Muscle of leg (tissue), 11 donors: ENCODE results near the gene HSPB7. TPM values are rescaled to one million over a fixed set of nuclear protein-coding genes. Genes with fewer than 3 reads are reported as not detected.
A peak's percentile ranks its signal among the peaks of the same experiment; 100 is the strongest.
"Not testable (repeated sequence)": the region's sequence is repeated elsewhere in the genome, so short reads cannot be mapped to it uniquely, and the experiment has no call there.

Experiments used
- DNase-seq: peaks from one replicate; pipeline ENCODE4 v3.0.0; 2013
- H3K27ac ChIP-seq: one replicate; pipeline ENCODE4 v1.5.1; 2013; ENCODE audit warnings: mild to moderate bottlenecking, low read length, control low read depth
- H3K27me3 ChIP-seq: one replicate; pipeline ENCODE4 v1.6.1; 2013; ENCODE audit warnings: low read length; ENCODE audit not compliant: control insufficient read depth, insufficient read depth
- H3K36me3 ChIP-seq: one replicate; pipeline ENCODE4 v1.6.1; 2013; ENCODE audit warnings: low read length; ENCODE audit not compliant: control insufficient read depth, insufficient read depth
- H3K4me1 ChIP-seq: one replicate; pipeline ENCODE4 v1.6.1; 2013; ENCODE audit warnings: low read length; ENCODE audit not compliant: control insufficient read depth, insufficient read depth
- H3K4me3 ChIP-seq: one replicate; pipeline ENCODE4 v1.5.1; 2013; ENCODE audit warnings: low read length, control low read depth
- H3K9me3 ChIP-seq: replicated peaks from 2 replicates; pipeline ENCODE4 v1.6.1; 2013; ENCODE audit warnings: low read depth, low read length; ENCODE audit not compliant: control insufficient read depth
- WGBS: methylation state at CpG from one replicate; pipeline ENCODE4 v1.1.5; 2013; ENCODE audit warnings: missing lambda C conversion rate; ENCODE audit not compliant: insufficient coverage; 5-methylcytosine and 5-hydroxymethylcytosine counted together
- polyA plus RNA-seq, 8 donors: library from polyadenylated mRNA; unstranded; fragments of 120-200 nt; gene quantifications; one replicate each; pipeline versions ENCODE4 v1.2.1 to v1.2.3, GENCODE V29; 2013; ENCODE audit warnings: inconsistent platforms in 1 of 8, low replicate concordance in 1 of 8; ENCODE audit not compliant: insufficient read length in 8 of 8, insufficient read depth in 1 of 8
- total RNA-seq: library from RNA; stranded (reverse); fragments of 120-200 nt; gene quantifications from one replicate; pipeline ENCODE4 v1.2.4, GENCODE V29; 2013

The HSPB7 gene
- total and polyA plus RNA-seq, 9 donors = 39.5 to 165 (median 136) TPM

DNA sequence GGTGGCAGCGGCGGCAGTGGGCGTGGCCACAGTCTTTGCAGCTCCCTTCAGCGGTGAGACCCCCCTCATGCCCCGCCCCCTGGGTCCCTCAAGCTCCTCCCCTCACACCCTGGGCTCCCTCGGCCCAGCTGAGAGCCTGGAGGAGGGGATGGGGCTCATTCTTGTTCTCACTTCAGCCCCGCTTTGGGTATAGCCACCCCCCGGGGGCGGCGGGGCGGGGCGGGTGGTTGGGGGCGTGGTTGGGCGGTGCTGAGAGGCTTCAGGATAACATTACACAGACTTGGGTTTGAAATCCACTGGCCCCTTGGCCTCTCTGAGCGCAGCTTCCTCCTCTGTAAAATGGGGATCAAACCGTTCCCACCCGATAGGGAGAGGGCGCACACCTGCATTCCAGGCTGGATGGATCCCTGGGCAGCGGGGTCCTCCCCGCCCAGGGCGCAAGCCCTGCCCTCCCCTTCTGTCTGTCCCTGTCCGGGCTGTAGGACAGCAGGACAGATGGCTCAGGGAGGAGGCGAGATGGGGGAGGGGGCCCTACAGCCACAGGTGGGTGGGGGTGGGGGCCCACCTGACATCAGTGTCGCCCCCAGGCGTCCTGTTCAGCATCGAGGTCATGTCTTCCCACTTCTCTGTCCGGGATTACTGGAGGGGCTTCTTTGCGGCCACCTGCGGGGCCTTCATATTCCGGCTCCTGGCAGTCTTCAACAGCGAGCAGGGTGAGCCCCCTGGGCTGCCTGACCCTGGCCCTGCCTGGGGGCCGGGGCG is 9.1 kb upstream of the HSPB7 start:
- Histone ChIP-seq H3K36me3 (no peaks in the 10 kb centered on the region), H3K27me3 (peaks cover 33% of the 10 kb centered on the region), H3K4me3 (no peak overlapping the region), H3K4me1 (peaks cover 15% of the 10 kb centered on the region), H3K9me3 (no peaks in the 10 kb centered on the region), H3K27ac (no peak overlapping the region)
- no peak for DNase-seq
- 14% methylated on average over 16 of the region's 33 CpGs for WGBS

DNA sequence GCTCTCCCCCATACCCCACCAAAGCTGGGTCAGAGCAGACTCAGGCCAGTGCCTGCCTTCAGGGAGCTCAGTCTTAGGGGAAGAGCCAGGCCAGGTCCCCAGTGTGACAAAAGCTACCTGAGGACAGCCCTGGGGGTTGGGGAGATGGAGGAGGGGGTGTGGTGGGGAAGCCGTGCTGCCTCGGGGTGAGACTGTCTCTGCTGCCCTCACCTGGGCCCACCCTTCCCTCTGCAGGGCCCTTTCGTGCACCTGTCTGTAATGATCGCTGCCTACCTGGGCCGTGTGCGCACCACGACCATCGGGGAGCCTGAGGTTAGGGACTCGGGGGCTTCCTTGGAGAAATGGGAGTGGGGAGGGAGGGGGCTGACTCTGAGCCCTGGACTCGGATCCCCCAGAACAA is 8.5 kb upstream of the HSPB7 start:
- H3K36me3 ChIP-seq, H3K9me3 ChIP-seq, H3K27ac ChIP-seq, DNase-seq, H3K4me3 ChIP-seq: not testable (repeated sequence)
- peaks cover 21% of the 10 kb centered on the region for H3K4me1 ChIP-seq
- WGBS = no CpG with 5 or more reads among the region's 10 CpGs
- H3K27me3 ChIP-seq = peaks cover 37% of the 10 kb centered on the region

DNA sequence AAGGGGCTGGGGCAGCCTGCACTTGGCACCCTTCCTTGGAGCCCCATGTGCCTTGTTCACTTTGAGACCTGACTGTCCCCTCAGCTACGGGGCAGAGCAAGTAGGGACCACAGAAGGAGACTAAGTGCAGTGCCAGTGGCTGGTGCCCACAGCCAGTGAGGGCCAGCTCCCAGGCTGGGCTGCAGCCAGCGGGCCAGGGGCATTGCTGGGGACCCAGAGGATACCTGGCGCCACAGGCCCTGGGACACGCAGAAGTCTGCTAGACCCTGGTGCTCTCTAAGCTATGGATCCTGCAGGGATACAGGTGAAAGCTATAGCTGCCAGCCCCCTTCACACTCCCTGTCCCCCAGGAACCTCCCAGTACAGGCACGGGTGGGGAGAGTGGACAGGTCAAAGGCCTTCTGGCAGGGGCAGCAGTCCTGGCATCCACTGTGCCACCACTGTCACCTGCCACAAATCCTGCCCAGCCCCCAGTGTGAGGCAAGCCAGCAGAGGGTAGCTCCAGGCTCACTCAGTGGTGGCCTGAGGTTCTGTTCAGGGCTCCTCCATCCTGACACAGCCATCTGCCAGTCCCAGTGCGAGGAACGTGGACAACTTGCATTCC is 5.3 kb upstream of the HSPB7 start:
- WGBS = 67% methylated on average over 6 of the region's 7 CpGs
- peaks cover 47% of the 10 kb centered on the region for H3K4me1 ChIP-seq
- no peaks in the 10 kb centered on the region for H3K9me3 ChIP-seq
- DNase-seq = no peak
- no peak overlapping the region for H3K27ac ChIP-seq
- H3K36me3 ChIP-seq = no peaks in the 10 kb centered on the region
- H3K27me3 ChIP-seq = peaks cover 38% of the 10 kb centered on the region
- H3K4me3 ChIP-seq = no peak overlapping the region

DNA sequence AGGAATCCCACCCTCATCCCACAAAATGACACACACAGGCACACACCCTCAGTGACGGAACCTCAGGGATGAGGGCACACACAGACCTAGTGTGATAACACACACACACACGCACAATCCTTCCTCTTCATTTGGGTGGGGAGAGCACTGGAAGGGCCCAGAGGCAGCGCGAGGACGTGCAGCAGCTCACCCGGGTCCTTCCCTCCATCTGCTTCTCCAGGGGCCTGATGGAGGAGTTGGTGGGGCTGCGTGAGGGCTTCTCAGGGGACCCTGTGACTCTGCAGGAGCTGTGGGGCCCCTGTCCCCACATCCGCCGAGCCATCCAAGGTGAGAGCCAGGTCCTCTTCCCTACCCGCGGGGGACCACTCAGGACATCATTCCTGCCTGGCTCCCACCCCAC is 4.5 kb upstream of the HSPB7 start:
- no peak overlapping the region for H3K4me3 ChIP-seq
- no peaks in the 10 kb centered on the region for H3K36me3 ChIP-seq
- H3K27ac ChIP-seq = no peak overlapping the region
- peaks cover 55% of the 10 kb centered on the region for H3K4me1 ChIP-seq
- H3K27me3 ChIP-seq = peaks cover 32% of the 10 kb centered on the region
- no peak for DNase-seq
- WGBS = 67% methylated on average over 2 of the region's 11 CpGs
- no peaks in the 10 kb centered on the region for H3K9me3 ChIP-seq

DNA sequence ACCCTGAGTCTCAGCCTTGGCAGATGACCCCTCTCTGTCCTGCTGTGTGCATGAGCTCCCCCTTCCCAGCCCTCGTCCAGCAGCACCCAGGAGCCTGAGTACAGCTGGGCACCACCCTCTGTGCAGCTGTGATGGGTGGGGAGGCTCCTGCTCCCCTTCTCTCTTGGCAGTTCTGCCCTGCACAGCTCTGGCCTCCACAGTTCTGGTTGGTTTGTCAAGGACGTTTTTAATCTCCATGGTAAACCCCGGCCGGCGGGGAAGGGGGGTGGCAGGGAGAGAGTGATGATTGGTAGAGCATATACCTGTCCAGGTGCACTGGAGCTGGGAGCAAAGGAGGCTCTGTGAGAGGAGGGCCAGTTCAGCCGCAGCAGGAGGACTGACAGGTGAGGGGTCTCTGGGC is 3.8 kb upstream of the HSPB7 start, which contains the start of gene CLCNKA:
TSS of gene CLCNKA (plus strand) at position 356 of the 400 bp plus-strand sequence. CDS start 584 bp downstream, outside the sequence.
- Histone ChIP-seq H3K27ac (no peak within 1 kb of the TSS), H3K27me3 (peaks cover 26% of the 10 kb centered on the region)

DNA sequence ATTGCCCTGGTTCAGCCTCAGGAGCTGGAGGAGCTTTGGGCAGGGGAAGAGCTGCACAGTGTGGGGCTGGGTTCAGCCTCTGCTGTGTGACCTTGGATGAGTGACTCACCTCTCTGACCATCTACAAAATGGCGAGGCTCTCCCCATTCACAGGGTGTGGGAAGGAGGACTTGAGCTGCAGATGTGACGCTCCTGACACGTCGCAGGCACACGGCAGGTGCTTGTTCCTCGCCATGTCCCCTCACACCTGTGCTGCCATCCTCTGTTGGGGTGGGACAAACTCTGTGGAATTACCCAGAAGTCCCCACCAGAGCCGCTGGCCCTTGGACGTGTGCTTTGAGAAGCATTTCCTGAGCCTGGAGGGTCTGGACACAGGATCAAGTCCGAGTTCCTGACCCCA is 3.0 kb upstream of the HSPB7 start:
- not testable (repeated sequence) for H3K27ac ChIP-seq

More for the DNA sequence above, 3.8 kb upstream of the HSPB7 start, which contains the start of gene CLCNKA:
- no peak for DNase-seq
- H3K4me3 ChIP-seq = no peak within 1 kb of the TSS
- peaks cover 55% of the 10 kb centered on the region for H3K4me1 ChIP-seq
- H3K36me3 ChIP-seq = no peaks in the 10 kb centered on the region
- H3K9me3 ChIP-seq = no peaks in the 10 kb centered on the region
- 44% methylated on average over 5 of the region's 6 CpGs for WGBS

DNA sequence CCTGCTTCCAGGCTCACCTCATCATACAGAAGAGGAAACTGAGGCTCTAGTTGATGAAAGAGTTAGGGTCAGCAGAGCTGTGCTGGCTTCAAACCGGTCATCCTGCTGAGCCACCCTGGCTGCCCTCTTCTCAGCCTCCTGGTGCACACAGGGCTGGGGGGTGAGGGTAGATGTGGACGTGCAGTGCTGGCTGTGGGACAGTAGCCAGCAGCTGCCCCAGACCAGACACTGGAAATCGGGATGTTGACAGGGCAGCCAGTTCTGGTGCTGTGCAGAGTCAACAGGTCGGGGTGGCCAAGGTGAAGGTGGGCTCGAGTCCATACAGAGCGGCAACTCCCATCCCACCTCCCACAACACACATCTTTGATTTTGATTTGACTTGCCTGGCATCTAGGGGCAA is 2.5 kb upstream of the HSPB7 start:
- no peaks in the 10 kb centered on the region for H3K9me3 ChIP-seq
- peaks cover 67% of the 10 kb centered on the region for H3K4me1 ChIP-seq
- WGBS = 92% methylated on average over 2 of the region's 6 CpGs
- H3K27ac ChIP-seq = peak overlapping the region; percentile 97
- no peak for DNase-seq
- H3K36me3 ChIP-seq = peaks cover 4% of the 10 kb centered on the region
- no peak overlapping the region for H3K4me3 ChIP-seq
- H3K27me3 ChIP-seq = peaks cover 26% of the 10 kb centered on the region

More for the DNA sequence above, 3.0 kb upstream of the HSPB7 start:
- not testable (repeated sequence) for H3K9me3 ChIP-seq, H3K36me3 ChIP-seq, DNase-seq, H3K4me3 ChIP-seq
- Histone ChIP-seq H3K4me1 (peaks cover 62% of the 10 kb centered on the region), H3K27me3 (peaks cover 26% of the 10 kb centered on the region)
- 70% methylated on average over 4 of the region's 9 CpGs for WGBS

DNA sequence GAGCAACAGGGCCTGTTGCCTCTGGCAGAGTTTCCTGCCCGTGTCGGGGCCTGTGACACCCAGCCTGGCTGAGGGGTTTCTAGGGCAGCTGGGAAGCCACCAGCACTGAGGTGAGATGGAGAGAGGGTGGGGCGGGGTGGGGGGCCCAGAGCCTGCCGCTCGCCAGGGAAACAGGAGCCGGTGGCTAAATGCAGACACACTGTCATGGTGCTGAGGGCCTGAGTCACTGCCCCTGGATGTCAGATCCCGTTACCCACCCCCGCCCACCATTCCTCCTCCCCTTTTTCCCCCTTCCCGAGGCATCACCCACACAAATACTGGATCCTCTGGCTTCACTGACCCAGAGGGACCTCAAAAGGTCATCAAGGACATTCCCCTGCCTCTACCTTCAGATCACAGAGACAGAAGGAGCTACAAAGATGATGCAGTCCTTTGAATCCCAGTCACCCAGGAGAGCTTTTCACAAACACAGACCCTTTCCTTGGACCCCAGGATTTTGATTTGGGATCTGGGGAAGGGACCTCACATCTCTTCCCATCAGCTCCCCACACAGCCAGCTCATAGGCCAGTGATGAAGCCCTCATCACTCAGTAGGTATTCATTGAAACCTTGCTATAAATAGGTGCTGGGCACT is 1.9 kb upstream of the HSPB7 start:
- Histone ChIP-seq H3K27me3 (peaks cover 23% of the 10 kb centered on the region), H3K36me3 (peaks cover 8% of the 10 kb centered on the region), H3K4me1 (peaks cover 73% of the 10 kb centered on the region), H3K9me3 (no peaks in the 10 kb centered on the region), H3K27ac (peak overlapping the region; percentile 97), H3K4me3 (no peak overlapping the region)
- WGBS = 54% methylated on average over 4 of the region's 9 CpGs
- DNase-seq = peak; percentile 57

DNA sequence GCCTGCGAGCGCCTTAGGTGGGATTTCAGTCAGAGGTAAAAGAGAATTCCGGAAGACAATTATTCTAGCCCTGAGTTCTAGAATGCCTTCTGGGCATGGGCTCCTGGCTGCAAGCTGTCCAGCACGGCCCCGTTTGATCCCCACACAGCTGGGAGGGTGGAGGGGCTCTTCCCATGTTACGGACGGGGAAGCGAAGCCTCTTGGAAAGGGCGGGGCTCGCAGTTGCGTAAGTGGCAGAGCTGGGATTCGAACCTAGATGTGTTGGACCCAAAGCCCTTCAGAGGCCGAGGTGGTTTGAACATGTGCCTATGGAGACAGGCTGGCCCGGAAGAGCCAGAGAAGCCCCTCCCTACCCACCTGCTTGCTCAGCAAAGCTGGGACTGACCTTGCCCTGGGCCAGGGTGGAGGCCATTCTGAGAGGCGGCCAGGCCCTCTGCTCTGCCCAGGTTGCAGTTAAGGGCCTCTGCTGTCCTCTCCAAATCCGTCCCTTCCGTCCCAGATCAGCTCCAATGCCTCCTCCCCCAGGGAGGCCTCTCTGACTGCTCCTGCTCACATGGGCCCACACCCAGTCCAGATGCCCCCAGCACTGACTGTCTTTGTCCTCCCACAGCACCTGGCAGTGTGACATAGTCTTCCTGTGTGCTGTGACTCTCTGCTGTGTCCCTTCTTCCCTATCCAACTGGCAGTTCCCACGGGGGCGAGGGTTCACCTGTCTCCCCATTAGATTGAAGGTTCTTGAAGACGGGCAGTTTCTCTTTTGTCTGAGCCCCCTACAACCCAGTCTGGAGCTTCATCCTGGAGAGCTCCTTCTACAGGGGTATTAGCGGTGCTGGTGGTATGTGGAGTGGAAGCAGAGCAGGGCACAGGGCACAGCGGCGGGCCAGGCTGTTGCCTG is 1.2 kb upstream of the HSPB7 start:
- H3K27me3 ChIP-seq = peaks cover 21% of the 10 kb centered on the region
- H3K27ac ChIP-seq = peak overlapping the region; percentile 97
- peaks cover 80% of the 10 kb centered on the region for H3K4me1 ChIP-seq
- H3K4me3 ChIP-seq = no peak overlapping the region
- H3K9me3 ChIP-seq = no peaks in the 10 kb centered on the region
- peaks cover 8% of the 10 kb centered on the region for H3K36me3 ChIP-seq
- DNase-seq = no peak
- 67% methylated on average over 19 of the region's 23 CpGs for WGBS
